Stimulated activated CD8-positive, alpha-beta memory T cell treated with anti-CD3 and anti-CD28 coated beads, Interleukin-2, amount 100 ng/mL, for 48 hours (primary cell): ENCODE measurements around the gene C17orf107.
"Not testable (repeated sequence)": the region's sequence is repeated elsewhere in the genome, so short reads cannot be mapped to it uniquely, and the experiment has no call there.

ENCODE experiments used
- DNase-seq, 2 donors: peaks; one replicate each; pipeline ENCODE4 v3.0.0-alpha.2; 2020; ENCODE audit warnings: low read depth in 2 of 2

The C17orf107 gene

GRCh38 chr17:4900231-4901107 is 1.1 kb downstream of the C17orf107 start:
- DNase-seq: no peak

DNA sequence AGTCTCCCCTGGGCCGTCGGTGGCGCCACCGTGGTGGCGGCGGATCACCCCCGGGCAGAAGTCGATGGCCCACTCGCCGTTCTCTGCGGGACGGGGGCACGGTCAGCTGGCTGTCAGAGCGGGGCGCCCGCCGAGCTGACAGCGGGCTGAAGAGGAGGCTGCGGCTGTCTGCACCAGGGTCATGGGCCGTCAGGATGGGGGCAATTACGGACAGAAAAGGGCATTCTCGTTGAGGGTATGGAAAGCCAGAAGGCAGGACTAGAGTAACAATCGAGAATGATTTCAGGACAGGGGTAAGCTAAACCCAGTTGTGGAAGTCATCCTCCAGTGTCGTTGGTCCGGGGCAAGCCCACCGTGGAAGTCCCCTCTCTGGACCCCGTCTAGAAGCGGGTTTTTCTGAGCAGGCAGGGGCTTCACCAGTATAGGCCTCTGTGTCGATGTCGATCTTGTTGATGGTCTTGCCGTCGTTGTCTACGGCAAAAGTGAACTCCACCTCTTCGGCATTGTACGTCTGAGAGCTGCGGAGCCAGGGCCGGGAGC is 1.8 kb downstream of the C17orf107 start:
- DNase-seq: no peak

DNA sequence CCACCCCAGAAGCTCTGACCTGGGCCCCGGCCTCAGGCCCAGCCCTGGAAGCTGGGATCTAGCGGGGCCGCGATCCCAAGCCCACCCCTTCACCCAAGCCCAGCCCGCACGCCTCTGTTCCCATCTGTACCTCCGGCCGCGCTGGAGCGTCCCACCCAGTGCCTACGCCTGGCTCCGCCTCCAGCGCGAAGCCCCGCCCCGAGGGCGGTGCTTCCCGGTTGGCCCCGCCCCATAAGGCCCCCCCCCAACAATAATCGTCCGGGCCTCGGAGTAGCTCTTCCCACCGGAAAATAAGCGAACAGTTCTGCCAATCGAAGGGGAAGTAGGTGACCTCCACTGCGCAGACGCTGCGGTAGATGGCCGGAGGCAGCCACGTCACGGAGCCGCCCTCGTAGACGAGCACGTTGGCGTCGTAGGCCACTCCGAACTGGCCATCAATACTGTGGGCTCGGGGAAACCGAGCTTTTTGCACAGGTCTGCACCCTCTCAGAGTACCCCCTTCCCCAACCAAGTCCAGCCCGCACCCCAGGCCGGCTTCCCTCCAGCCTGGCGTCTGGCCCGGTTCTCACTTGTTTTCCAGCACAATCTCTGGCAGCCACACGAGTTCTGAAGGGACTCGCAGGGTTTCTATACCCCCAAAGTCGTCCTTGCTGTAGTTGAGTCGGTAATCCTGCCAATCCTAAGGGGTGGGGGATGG is 2.5 kb downstream of the C17orf107 start:
- no peak for DNase-seq

DNA sequence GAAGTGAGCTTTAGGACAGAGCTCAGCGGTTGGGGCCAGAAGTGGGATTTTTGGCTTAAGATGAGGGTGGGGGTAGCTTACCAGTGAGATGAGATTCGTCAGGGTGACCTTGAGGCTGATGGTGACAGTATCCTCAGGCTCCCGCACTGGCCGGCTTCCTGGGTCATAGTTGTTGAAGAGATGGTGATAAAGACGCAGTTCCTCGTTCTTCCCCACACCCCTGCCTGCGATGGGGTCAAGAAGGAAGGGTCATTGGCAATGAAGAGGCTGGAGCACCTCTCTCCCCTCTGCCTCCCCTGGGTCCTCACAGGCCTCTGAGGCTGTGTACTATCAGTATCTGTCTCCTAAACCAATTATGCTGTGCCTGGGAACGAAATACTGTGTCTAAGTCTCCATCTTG is 3.2 kb downstream of the C17orf107 start:
- DNase-seq: no peak

DNA sequence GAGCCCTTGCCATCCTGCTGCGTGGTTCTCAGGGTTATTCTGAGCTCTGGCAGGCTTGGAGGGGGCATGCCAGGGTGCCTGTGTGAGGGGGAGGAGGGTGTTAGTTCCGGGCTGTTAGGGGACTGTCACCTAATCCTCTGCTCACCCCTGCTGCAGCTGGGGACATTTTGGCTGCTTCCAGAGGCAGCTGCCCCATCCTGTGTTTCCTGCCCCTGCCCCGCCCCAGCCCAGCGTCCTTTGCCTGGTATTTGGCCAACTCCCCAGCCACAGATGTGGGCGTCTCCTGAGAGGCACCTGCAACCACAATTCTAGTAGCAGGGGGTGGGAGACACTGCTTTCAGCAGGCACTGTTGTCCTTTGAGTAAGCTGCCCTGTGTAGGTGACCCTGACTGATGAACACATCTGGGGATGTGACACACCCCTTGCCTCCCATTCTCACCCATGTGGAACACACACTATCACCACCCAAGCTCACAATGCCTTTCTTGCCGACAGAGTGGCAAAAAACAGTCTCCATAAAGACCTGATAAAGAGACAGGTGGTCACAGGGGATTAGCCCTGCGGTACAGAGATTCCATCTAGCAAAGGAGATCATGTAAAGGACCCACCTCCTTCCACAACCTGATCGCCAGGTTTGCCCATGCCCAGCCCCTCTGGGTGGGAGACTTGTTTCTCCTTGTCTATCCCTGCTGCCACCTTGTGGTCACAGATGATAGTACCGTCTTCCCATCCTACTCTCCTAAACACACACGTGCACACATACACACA is 3.9 kb downstream of the C17orf107 start, which contains the start of gene CHRNE:
TSS of gene CHRNE (minus strand) at position 48 of the 768 bp plus-strand sequence. CDS start at position 13, 35 bp downstream.
- DNase-seq: peak; percentile 49 to 72

DNA sequence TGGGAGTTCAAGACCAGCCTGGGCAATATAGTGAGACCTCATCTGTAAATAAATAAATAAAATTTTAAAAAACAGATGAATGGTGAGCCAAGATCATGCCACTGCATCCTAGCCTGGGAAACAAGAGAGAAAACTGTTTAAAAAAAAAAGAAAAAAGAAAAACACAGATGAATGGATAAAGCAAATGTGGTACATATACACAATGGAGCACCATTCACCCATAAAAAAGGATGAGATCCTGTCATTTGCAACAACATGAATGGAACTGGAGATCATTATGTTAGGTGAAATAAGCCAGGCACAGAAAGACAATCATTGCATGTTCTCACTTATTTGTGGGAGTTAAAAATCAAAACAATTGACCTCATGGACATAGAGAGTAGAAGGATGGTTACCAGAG is 7.3 kb downstream of the C17orf107 start:
- not testable (repeated sequence) for DNase-seq

GRCh38 chr17:4908301-4908700 is 9.0 kb downstream of the C17orf107 start:
- DNase-seq: no peak

DNA sequence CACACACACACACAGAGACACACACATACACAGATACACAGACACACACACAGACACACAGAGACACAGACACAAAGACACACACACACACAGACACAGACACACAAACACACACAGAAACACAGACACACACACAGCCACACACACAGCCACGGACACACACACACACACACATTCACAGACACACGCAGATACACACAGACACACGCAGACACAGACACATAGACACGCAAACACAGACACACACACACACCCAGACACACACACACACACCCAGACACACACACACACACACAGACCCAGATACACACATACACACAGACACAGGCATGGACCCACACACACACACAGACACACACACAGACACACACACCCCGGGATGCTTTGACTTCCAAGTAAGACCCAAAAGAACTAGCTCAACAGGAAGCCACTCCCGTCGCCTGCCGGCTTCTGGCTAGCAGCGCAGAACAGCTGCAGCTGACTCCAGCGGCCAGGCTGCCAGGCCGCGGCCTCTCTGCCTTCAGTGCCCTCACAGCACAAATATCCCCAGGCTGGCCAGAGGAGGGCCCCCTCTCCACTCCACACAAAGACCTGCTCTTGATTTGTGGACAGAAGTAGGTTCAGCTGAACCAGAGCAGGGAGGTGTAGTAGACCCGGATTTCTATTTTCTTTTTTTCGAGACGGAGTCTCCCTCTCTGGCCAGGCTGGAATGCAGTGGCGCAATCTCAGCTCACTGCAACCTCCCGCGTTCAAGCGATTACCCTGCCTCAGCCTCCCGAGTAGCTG is 9.6 kb downstream of the C17orf107 start:
- DNase-seq: peak; percentile 52 to 62

DNA sequence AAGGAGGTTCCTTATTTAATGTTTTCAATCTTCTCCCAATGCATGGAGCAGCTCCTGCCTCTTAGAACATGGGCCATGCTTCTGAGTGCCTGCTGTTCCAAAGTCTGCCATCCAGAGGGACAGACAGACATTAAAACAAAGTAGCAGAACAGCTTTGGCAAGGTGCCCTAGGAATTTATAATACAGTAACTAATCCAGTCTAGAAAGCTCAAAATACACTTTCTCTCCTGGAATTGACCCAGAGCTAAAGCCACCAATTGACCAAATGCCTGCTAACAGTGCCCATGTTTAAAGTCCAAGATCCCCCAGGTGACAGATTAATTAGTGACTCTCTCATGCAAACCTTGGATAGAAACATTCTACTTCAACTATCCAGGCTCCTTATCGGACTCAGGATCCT is 14.7 kb downstream of the C17orf107 start:
- no peak for DNase-seq

DNA sequence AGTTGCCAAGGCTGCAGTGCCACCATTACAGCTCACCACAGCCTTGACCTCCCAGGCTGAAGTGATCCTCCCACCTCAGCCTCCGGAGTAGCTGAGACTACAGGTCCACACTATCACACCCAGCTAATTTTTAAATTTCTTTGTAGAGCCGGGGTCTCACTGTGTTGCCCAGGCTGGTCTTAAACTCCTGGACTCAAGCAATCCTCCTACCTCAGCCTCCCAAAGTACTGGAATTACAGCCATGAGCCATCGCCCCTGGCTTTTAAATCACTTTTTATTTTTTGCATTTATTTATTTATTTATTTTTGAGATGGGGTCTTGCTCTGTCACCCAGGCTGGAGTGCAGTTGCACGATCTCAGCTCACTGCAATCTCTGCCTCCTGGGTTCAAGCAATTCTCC is 15.2 kb downstream of the C17orf107 start:
- not testable (repeated sequence) for DNase-seq

GRCh38 chr17:4919511-4920047 is 20.2 kb downstream of the C17orf107 start:
- no peak for DNase-seq

DNA sequence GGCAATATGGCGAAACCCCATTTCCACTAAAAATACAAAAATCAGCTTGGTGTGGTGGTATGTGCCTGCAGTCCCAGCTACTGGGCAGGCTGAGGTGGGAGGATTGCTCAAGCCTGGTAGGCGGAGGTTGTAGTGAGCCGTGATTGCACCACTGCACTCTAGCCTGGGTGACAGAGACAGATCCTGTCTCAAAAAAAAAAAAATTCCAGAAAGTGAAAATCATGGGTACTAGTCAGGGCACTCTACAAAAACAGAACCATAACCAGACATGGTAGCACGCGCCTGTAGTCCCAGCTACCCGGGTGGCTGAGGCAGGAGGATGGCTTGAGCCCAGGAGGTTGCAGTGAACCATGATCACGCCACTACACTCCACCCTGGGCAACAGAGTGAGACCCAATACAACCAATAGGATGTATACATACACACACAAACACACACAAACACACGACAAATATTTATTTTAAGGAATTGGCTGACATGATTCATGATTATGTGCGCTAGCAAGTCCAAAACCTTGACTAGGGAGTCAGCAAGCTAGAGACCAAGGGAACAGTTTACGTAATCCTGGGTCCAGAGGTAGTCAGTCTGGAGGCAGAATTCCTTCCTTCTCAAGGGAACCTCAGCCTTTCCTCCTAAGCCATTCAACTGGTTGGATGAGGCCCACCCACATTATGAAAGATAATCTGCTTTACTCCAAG is 21.2 kb downstream of the C17orf107 start:
- DNase-seq: no peak

DNA sequence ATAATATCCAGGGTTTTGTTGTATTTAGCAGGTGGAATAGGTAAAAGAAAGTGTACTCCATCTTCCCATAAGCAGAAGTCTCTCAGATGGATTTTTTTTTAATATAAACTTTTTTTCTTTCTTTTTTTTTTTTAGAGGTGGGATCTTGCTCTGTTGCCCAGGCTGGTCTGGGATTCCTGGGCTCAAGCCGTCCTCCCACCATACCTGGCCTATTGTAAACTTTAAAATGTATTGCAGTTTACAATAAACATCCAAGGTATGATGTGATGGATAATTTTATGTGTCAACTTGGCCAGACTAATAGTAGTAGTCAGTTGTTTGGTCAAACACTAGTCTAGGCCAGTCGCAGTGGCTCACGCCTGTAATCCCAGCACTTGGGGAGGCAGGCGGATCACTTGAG is 22.0 kb downstream of the C17orf107 start:
- no peak for DNase-seq

GRCh38 chr17:4926577-4927335 is 27.4 kb downstream of the C17orf107 start:
- DNase-seq: not testable (repeated sequence)

DNA sequence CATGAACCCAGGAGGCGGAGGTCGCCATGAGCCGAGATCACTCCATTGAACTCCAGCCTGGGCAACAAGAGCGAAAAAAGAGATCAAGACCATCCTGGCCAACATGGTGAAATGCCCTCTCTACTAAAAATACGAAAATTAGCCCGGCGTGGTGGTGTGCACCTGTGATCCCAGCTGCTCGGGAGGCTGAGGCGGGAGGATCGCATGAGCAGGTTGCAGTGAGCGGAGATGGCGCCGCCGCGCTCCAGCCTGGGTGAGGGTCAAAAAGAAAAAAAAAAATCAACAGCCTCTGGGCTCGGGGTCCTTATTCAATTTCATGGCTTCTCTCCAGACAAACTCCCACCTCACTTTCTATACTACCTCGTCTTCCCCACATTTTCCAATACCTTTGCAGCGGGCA is 29.5 kb downstream of the C17orf107 start:
- no peak for DNase-seq

DNA sequence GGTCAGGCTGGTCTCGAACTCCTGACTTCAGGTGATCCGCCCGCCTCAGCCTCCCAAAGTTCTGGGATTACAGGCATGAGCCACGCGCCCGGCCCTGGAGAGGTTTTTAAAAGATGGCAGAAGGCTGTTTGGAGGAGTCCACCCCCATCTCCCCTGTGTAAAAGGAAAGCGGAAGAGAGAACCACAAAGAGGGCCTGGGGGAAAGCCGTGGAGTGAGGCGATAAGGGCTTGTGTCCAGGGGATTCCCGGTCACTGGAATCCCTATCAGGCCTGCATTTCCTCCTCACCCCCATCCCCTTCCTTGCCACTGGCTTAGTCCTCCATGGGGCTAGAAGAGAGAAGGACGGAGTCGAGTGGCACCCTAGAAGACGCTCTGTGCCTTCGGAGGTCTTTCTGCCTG is 32.6 kb downstream of the C17orf107 start, which contains the start of gene GP1BA:
TSS of gene GP1BA (plus strand) at position 315 of the 400 bp plus-strand sequence. CDS start 328 bp downstream, outside the sequence.
- DNase-seq: no peak

GRCh38 chr17:4932756-4933155 is 33.4 kb downstream of the C17orf107 start:
- no peak for DNase-seq

DNA sequence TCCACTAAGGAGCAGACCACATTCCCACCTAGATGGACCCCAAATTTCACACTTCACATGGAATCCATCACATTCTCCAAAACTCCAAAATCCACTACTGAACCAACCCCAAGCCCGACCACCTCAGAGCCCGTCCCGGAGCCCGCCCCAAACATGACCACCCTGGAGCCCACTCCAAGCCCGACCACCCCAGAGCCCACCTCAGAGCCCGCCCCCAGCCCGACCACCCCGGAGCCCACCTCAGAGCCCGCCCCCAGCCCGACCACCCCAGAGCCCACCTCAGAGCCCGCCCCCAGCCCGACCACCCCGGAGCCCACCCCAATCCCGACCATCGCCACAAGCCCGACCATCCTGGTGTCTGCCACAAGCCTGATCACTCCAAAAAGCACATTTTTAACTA is 34.3 kb downstream of the C17orf107 start:
- no peak for DNase-seq
